Neural progenitor cell (in vitro differentiated cells): ENCODE results near the gene TBC1D2B. TPM values are rescaled to one million over a fixed set of nuclear protein-coding genes. Genes with fewer than 3 reads are reported as not detected.

ENCODE experiments used
- DNase-seq: peaks from one replicate; pipeline ENCODE4 v3.0.0-alpha.2; 2016; ENCODE audit warnings: low spot score
- H2AFZ ChIP-seq: fragments of 200-600 bp; sonication (generic); replicated peaks from 2 replicates; pipeline ENCODE4 v1.6.1; 2016; ENCODE audit warnings: antibody characterized with exemption
- H3F3A ChIP-seq: fragments of 200-600 bp; sonication (generic); 2 replicates; pipeline ENCODE4 v1.6.1; 2016; ENCODE audit warnings: antibody characterized with exemption, low read depth
- H3K27ac ChIP-seq: fragments of 200-600 bp; sonication (generic); 2 replicates; pipeline ENCODE4 v1.5.1; 2016; ENCODE audit warnings: mild to moderate bottlenecking
- H3K27me3 ChIP-seq: fragments of 200-600 bp; sonication (generic); 2 replicates; pipeline ENCODE4 v1.6.1; 2016; ENCODE audit warnings: mild to moderate bottlenecking, moderate library complexity
- H3K36me3 ChIP-seq: fragments of 200-600 bp; sonication (generic); 2 replicates; pipeline ENCODE4 v1.5.1; 2016
- H3K4me1 ChIP-seq: fragments of 200-600 bp; sonication (generic); 2 replicates; pipeline ENCODE4 v1.6.1; 2016; ENCODE audit warnings: mixed run types
- H3K4me2 ChIP-seq: fragments of 200-600 bp; sonication (generic); 2 replicates; pipeline ENCODE4 v1.6.1; 2016
- H3K4me3 ChIP-seq: fragments of 200-600 bp; sonication (generic); 2 replicates; pipeline ENCODE4 v1.5.1; 2016
- H3K79me2 ChIP-seq: fragments of 200-600 bp; sonication (generic); 2 replicates; pipeline ENCODE4 v1.6.1; 2016; ENCODE audit warnings: low read depth
- H3K9ac ChIP-seq: fragments of 200-600 bp; sonication (generic); 2 replicates; pipeline ENCODE4 v1.6.1; 2016
- H3K9me3 ChIP-seq: fragments of 200-600 bp; sonication (generic); 2 replicates; pipeline ENCODE4 v1.5.1; 2016; ENCODE audit warnings: low read depth
- H4K20me1 ChIP-seq: fragments of 200-600 bp; sonication (generic); 2 replicates; pipeline ENCODE4 v1.6.1; 2016; ENCODE audit warnings: low read depth
- H3K27ac Mint-ChIP-seq: 3 replicates; pipeline ENCODE4 v1.8.0; 2021; ENCODE audit warnings: mixed read lengths
- H3K27me3 Mint-ChIP-seq: 2 replicates; pipeline ENCODE4 v1.8.0; 2022; ENCODE audit warnings: low read depth, mild to moderate bottlenecking, inconsistent platforms, moderate library complexity, mixed read lengths; ENCODE audit not compliant: insufficient read depth
- H3K36me3 Mint-ChIP-seq: 3 replicates; pipeline ENCODE4 v1.8.0; 2021; ENCODE audit warnings: mixed read lengths
- H3K4me1 Mint-ChIP-seq: 3 replicates; pipeline ENCODE4 v1.8.0; 2021; ENCODE audit warnings: mixed read lengths
- H3K4me3 Mint-ChIP-seq: 3 replicates; pipeline ENCODE4 v1.8.0; 2021; ENCODE audit warnings: mild to moderate bottlenecking, moderate library complexity, mixed read lengths
- H3K9me3 Mint-ChIP-seq: 3 replicates; pipeline ENCODE4 v1.8.0; 2020; ENCODE audit warnings: mixed read lengths
- CTCF ChIP-seq: fragments of 200-600 bp; sonication (generic); IDR thresholded peaks from 2 replicates; pipeline ENCODE4 v1.5.1; 2017; ENCODE audit warnings: antibody characterized with exemption, mild to moderate bottlenecking
- EZH2 ChIP-seq: fragments of 200-600 bp; sonication (generic); IDR thresholded peaks from 2 replicates; pipeline ENCODE4 v1.6.1; 2017; ENCODE audit warnings: antibody characterized with exemption, mild to moderate bottlenecking, moderate library complexity
- EZH2phosphoT487 ChIP-seq: fragments of 200-600 bp; sonication (generic); IDR thresholded peaks from 2 replicates; pipeline ENCODE4 v1.6.1; 2017; ENCODE audit warnings: antibody characterized with exemption
- total RNA-seq: library from RNA; depleted of rRNA; stranded (reverse); fragments of >200 nt; gene quantifications from 2 replicates; pipeline ENCODE4 v1.2.3, GENCODE V29; 2015; ENCODE audit warnings: low replicate concordance

Gene TBC1D2B
- total RNA-seq, 1 donor from 2014 or later = 11.7 TPM

GRCh38 chr15:78067328-78068228 lies 9.9 kb downstream of the TBC1D2B start:
- Mint-ChIP-seq H3K36me3 (no peaks in the 10 kb centered on the region), H3K9me3 (no peaks in the 10 kb centered on the region), H3K27me3 (no peaks in the 10 kb centered on the region), H3K27ac (no peak overlapping the region), H3K4me3 (no peak overlapping the region), H3K4me1 (peaks cover 30% of the 10 kb centered on the region)
- H3K36me3 ChIP-seq = no peaks in the 10 kb centered on the region
- H3K9ac ChIP-seq = no peak overlapping the region
- peaks cover 23% of the 10 kb centered on the region for H3K4me1 ChIP-seq
- no peak overlapping the region for H2AFZ ChIP-seq
- no peak for TF ChIP-seq EZH2phosphoT487
- TF ChIP-seq EZH2 = no peak
- TF ChIP-seq CTCF = no peak
- H3F3A ChIP-seq = peaks cover 6% of the 10 kb centered on the region
- H3K9me3 ChIP-seq = no peaks in the 10 kb centered on the region
- DNase-seq = no peak
- H3K4me3 ChIP-seq = no peak overlapping the region
- no peak overlapping the region for H3K27ac ChIP-seq
- no peak overlapping the region for H3K4me2 ChIP-seq
- no peaks in the 10 kb centered on the region for H3K27me3 ChIP-seq
- H3K79me2 ChIP-seq = peaks cover 33% of the 10 kb centered on the region
- peaks cover 8% of the 10 kb centered on the region for H4K20me1 ChIP-seq

- H3K4me1 ChIP-seq = peaks cover 23% of the 10 kb centered on the region
- H4K20me1 ChIP-seq = peaks cover 15% of the 10 kb centered on the region
- H3K9me3 ChIP-seq = no peaks in the 10 kb centered on the region
- Mint-ChIP-seq H3K4me3 (no peak overlapping the region), H3K27me3 (no peaks in the 10 kb centered on the region), H3K9me3 (no peaks in the 10 kb centered on the region), H3K27ac (no peak overlapping the region), H3K36me3 (no peaks in the 10 kb centered on the region), H3K4me1 (peaks cover 26% of the 10 kb centered on the region)
- H3F3A ChIP-seq = peaks cover 6% of the 10 kb centered on the region
- no peak for DNase-seq
- TF ChIP-seq CTCF (no peak), EZH2phosphoT487 (no peak), EZH2 (no peak)
- H3K36me3 ChIP-seq = no peaks in the 10 kb centered on the region
- H2AFZ ChIP-seq = no peak overlapping the region
- H3K4me2 ChIP-seq = no peak overlapping the region
- peaks cover 32% of the 10 kb centered on the region for H3K79me2 ChIP-seq
- no peak overlapping the region for H3K4me3 ChIP-seq
- no peak overlapping the region for H3K9ac ChIP-seq
- H3K27me3 ChIP-seq = no peaks in the 10 kb centered on the region
- no peak overlapping the region for H3K27ac ChIP-seq
Observed at GRCh38 chr15:78065973-78066946, 11.3 kb downstream of the TBC1D2B start.

GRCh38 chr15:78065284-78065872 lies 12.1 kb downstream of the TBC1D2B start:
- TF ChIP-seq EZH2phosphoT487 (no peak), EZH2 (no peak), CTCF (no peak)
- H3K36me3 Mint-ChIP-seq = no peaks in the 10 kb centered on the region
- H3K9me3 Mint-ChIP-seq = no peaks in the 10 kb centered on the region
- no peak for DNase-seq
- peaks cover 23% of the 10 kb centered on the region for H3K4me1 ChIP-seq
- H2AFZ ChIP-seq = no peak overlapping the region
- H3K4me3 ChIP-seq = no peak overlapping the region
- no peaks in the 10 kb centered on the region for H3K27me3 ChIP-seq
- H3K27ac ChIP-seq = no peak overlapping the region
- H3K4me3 Mint-ChIP-seq = no peak overlapping the region
- peaks cover 26% of the 10 kb centered on the region for H3K4me1 Mint-ChIP-seq
- no peak overlapping the region for H3K9ac ChIP-seq
- H3K79me2 ChIP-seq = peaks cover 33% of the 10 kb centered on the region
- H3F3A ChIP-seq = peaks cover 6% of the 10 kb centered on the region
- H3K9me3 ChIP-seq = no peaks in the 10 kb centered on the region
- H3K36me3 ChIP-seq = no peaks in the 10 kb centered on the region
- no peaks in the 10 kb centered on the region for H3K27me3 Mint-ChIP-seq
- H4K20me1 ChIP-seq = peaks cover 17% of the 10 kb centered on the region
- H3K4me2 ChIP-seq = no peak overlapping the region
- H3K27ac Mint-ChIP-seq = no peak overlapping the region
